HepG2 (cell line): ENCODE measurements around the gene HK2. TPM values are rescaled to one million over a fixed set of nuclear protein-coding genes. Genes with fewer than 3 reads are reported as not detected.

Experiments
- ZNF557 ChIP-seq: sonication (generic); formaldehyde crosslinking; IDR thresholded peaks from 2 replicates; pipeline ENCODE4 v1.4.0; 2020; ENCODE audit warnings: missing genetic modification reagents
- ZNF891 ChIP-seq: sonication (generic); formaldehyde crosslinking; IDR thresholded peaks from 2 replicates; pipeline ENCODE4 v1.5.0; 2020; ENCODE audit warnings: mild to moderate bottlenecking, missing genetic modification reagents
- polyA plus RNA-seq, 8 experiments: library from polyadenylated mRNA; depleted of rRNA in 3 of 8; stranded (reverse) in 7 of 8; unstranded in 1 of 8; fragments of >200 nt; fragmentation: Illumina TruSeq in 4 of 8; extraction: Trizol in 4 of 8; gene quantifications; 2 replicates each; pipeline versions ENCODE4 v1.2.1 to v1.2.3, GENCODE V29; 2011 to 2016; ENCODE audit warnings: low read depth in 4 of 8, missing spikeins in 1 of 8, mixed read lengths in 1 of 8; ENCODE audit not compliant: insufficient read depth in 1 of 8
- total RNA-seq, 5 experiments: library from RNA; depleted of rRNA; stranded (reverse); fragments of >200 nt; fragmentation: Illumina TruSeq; extraction: Trizol; gene quantifications; 2 replicates each; pipeline ENCODE4 v1.2.3, GENCODE V29; 2016; ENCODE audit warnings: low read depth in 1 of 5
- TF ChIP-seq, protein P1 (sequence below): sonication (generic); formaldehyde crosslinking; IDR thresholded peaks from 2 replicates; pipeline ENCODE4 v1.5.1; 2020; ENCODE audit warnings: mild to moderate bottlenecking, missing genetic modification reagents, moderate library complexity
- TF ChIP-seq, protein P2 (sequence below): IDR thresholded peaks from 2 replicates; pipeline ENCODE4 v1.6.1; 2016; ENCODE audit warnings: missing compliant biosample characterization, missing genetic modification reagents, borderline replicate concordance
- TF ChIP-seq, protein P3 (sequence below): sonication (generic); formaldehyde crosslinking; IDR thresholded peaks from 2 replicates; pipeline ENCODE4 v1.8.0; 2022; ENCODE audit warnings: missing genetic modification reagents, mild to moderate bottlenecking, borderline replicate concordance

The HK2 gene
- total and polyA plus RNA-seq, 2 of the 13 experiments (the other 11 are each of a cell fraction or from before 2014, with no cell fraction given) = 13.2 to 101 TPM

DNA sequence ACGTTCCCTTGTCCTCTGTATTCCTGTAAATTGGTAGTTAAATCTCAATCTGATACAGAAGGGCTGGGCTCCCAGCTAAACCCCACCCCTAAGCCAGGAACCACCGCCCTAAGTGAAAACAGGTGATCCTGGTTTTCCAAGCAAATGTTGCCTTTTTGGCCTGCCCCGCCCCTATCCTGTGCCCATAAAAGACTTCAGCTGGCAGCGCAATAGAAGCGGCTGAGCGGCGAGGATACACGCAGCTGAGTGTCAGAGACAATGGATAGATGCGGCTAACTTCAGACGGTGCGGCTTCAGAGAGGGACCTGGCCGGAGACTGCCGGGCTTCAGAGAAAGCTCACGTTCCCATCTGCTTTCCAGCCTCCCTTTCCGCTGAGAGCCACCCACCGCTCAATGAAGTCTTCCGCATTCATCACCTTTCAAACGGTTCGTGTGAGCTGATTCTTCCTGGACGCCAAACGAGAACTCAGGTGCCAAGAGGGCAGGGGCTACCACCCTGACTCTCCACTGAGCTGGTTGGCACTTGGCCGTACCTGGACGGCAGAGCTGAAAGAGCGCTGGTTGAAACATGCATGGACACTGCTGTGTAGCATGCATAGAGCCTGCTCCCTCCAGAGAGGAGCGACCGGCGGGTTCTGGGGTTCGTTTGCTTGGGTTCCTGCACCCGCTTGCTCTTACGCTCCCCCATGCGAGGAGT, 75.0 kb downstream of the HK2 start (continued):
- TF ChIP-seq, protein P1, sequence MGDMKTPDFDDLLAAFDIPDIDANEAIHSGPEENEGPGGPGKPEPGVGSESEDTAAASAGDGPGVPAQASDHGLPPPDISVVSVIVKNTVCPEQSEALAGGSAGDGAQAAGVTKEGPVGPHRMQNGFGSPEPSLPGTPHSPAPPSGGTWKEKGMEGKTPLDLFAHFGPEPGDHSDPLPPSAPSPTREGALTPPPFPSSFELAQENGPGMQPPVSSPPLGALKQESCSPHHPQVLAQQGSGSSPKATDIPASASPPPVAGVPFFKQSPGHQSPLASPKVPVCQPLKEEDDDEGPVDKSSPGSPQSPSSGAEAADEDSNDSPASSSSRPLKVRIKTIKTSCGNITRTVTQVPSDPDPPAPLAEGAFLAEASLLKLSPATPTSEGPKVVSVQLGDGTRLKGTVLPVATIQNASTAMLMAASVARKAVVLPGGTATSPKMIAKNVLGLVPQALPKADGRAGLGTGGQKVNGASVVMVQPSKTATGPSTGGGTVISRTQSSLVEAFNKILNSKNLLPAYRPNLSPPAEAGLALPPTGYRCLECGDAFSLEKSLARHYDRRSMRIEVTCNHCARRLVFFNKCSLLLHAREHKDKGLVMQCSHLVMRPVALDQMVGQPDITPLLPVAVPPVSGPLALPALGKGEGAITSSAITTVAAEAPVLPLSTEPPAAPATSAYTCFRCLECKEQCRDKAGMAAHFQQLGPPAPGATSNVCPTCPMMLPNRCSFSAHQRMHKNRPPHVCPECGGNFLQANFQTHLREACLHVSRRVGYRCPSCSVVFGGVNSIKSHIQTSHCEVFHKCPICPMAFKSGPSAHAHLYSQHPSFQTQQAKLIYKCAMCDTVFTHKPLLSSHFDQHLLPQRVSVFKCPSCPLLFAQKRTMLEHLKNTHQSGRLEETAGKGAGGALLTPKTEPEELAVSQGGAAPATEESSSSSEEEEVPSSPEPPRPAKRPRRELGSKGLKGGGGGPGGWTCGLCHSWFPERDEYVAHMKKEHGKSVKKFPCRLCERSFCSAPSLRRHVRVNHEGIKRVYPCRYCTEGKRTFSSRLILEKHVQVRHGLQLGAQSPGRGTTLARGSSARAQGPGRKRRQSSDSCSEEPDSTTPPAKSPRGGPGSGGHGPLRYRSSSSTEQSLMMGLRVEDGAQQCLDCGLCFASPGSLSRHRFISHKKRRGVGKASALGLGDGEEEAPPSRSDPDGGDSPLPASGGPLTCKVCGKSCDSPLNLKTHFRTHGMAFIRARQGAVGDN = peak; percentile 58
- TF ChIP-seq ZNF557 = no peak
- 0 out of 2 replicates have a peak, but pooled peaks have one; percentile 29 for TF ChIP-seq ZNF891
- TF ChIP-seq, protein P2, sequence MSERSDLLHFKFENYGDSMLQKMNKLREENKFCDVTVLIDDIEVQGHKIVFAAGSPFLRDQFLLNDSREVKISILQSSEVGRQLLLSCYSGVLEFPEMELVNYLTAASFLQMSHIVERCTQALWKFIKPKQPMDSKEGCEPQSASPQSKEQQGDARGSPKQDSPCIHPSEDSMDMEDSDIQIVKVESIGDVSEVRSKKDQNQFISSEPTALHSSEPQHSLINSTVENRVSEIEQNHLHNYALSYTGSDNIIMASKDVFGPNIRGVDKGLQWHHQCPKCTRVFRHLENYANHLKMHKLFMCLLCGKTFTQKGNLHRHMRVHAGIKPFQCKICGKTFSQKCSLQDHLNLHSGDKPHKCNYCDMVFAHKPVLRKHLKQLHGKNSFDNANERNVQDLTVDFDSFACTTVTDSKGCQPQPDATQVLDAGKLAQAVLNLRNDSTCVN = no peak
- TF ChIP-seq, protein P3, sequence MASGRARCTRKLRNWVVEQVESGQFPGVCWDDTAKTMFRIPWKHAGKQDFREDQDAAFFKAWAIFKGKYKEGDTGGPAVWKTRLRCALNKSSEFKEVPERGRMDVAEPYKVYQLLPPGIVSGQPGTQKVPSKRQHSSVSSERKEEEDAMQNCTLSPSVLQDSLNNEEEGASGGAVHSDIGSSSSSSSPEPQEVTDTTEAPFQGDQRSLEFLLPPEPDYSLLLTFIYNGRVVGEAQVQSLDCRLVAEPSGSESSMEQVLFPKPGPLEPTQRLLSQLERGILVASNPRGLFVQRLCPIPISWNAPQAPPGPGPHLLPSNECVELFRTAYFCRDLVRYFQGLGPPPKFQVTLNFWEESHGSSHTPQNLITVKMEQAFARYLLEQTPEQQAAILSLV (CRISPR knock-in tag) = no peak
